ENCODE measurements around the gene RPL39L. TPM values are rescaled to one million over a fixed set of nuclear protein-coding genes. Genes with fewer than 3 reads are reported as not detected.
A peak's percentile ranks its signal among the peaks of the same experiment; 100 is the strongest.

The RPL39L gene
- total RNA-seq, 3 donors from 2014 or later: 1.4 to 5.8 (median 2.9) TPM

DNA sequence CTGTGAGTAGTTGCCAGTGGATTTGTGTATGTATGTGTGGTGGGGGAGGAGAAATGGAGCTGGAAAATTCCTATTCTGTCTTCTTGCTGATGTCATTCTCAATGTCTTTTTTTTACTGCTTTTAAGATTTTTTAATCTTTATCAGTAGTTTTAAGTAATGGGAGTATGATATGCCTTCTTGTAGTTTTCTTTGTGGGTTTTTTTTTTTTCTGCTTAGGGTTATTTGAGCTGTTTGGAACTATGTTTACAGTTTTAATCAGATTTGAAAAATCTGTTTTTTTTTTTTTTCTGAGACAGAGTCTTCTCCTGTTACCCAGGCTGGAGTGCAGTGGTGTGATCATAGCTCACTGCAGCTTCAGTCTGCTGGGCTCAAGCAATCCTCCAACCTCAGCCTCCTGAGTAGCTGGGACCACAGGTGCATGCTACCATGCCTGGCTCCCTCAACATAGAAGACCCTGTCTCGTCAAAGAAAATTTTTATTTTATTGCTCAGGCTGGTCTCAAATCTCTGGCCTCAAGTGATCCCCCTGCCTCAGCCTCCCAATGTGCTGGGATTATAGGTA lies 37.1 kb downstream of the RPL39L start:
- Histone ChIP-seq H3K4me3 (no peak overlapping the region), H3K4me1 (ENCODE audit: low read depth) (peaks cover 4% of the 10 kb centered on the region), H3K9me3 (no peaks in the 10 kb centered on the region), H3K36me3 (ENCODE audit: low read depth) (no peaks in the 10 kb centered on the region)
- TF ChIP-seq, protein P1, sequence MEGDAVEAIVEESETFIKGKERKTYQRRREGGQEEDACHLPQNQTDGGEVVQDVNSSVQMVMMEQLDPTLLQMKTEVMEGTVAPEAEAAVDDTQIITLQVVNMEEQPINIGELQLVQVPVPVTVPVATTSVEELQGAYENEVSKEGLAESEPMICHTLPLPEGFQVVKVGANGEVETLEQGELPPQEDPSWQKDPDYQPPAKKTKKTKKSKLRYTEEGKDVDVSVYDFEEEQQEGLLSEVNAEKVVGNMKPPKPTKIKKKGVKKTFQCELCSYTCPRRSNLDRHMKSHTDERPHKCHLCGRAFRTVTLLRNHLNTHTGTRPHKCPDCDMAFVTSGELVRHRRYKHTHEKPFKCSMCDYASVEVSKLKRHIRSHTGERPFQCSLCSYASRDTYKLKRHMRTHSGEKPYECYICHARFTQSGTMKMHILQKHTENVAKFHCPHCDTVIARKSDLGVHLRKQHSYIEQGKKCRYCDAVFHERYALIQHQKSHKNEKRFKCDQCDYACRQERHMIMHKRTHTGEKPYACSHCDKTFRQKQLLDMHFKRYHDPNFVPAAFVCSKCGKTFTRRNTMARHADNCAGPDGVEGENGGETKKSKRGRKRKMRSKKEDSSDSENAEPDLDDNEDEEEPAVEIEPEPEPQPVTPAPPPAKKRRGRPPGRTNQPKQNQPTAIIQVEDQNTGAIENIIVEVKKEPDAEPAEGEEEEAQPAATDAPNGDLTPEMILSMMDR (IDR thresholded peaks at IDR 0.05): no peak
- DNase-seq (no peak), ATAC-seq (no peak)
- intact Hi-C loops (cut with DNase I, micrococcal nuclease): no loop called here

DNA sequence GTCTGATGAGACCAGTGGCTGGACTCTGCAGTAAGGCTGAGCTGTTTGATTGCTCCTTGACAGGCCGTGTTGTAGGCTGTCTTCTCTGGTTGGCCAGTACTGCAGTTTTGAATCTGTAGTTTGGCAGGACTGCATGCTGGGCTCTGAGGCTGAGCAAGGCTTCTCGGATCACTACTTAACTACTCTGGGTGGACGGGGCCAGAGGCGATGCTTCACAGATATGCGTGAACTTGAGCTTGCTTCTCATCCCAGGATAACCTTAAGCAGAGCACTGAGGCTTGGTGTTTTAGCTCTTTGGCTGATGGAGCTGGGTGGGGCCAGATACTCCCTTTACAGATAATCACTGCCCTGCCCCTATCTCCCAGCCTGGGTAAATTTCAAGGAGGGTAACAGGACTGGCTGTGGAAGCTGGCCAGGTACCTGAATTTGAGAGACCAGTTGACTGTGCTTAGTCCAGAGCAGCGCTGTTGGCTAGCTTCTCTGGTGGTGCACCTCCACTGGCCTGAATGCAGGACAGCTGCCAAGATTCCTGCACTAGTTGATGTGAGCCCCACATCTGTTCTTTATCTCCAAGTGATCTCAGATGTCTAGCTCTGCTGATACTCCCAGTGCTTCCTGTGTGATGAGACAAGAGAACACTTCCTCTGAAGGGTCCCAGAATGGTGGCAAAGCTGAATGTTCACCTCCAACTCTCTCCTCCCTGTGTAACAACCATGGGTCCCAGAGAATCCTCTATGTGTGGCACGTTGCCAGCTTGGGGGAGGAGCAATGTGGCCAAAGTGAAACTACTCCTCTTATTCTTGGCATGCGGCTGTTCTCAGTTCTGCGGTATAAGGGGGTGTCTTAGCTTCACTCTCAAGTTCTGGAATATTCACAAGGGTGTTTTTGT lies 37.9 kb downstream of the RPL39L start:
- Histone ChIP-seq H3K36me3 (ENCODE audit: low read depth) (no peaks in the 10 kb centered on the region), H3K4me1 (ENCODE audit: low read depth) (peaks cover 4% of the 10 kb centered on the region), H3K9me3 (no peaks in the 10 kb centered on the region), H3K4me3 (no peak overlapping the region)
- peak; percentile 73 for ATAC-seq
- peak; percentile 61 to 74 (median 63) for DNase-seq
- TF ChIP-seq, protein P1 (IDR thresholded peaks at IDR 0.05): no peak
- intact Hi-C loops (cut with DNase I, micrococcal nuclease): no loop called here

DNA sequence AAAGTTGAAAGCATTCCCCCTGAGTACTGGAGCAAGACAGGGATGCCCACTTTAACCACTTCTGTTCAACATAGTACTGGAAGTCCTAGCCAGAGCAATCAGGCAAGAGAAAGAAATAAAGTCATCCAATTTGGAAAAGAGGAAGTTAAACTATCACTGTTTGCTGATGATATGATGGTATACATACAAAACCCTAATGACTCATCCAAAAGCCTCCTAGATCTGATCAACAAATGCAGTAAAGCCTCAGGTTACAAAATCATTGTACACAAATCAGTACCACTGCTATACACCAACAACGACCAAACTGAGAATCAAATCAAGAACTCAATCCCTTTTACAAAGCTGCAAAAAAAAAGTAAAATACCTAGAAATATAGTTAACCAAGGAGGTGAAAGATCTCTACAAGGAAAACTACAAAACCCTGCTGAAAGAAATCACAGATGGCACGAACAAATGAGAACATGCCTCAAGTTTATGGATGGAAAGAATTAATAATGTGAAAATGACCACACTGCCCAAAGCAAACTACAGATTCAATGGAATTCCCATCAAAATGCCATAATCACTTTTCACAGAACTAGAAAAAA lies 40.3 kb downstream of the RPL39L start:
- no peak overlapping the region for H3K4me3 ChIP-seq
- peaks cover 4% of the 10 kb centered on the region for H3K4me1 ChIP-seq (ENCODE audit: low read depth)
- H3K36me3 ChIP-seq (ENCODE audit: low read depth): no peaks in the 10 kb centered on the region
- ATAC-seq: no peak
- intact Hi-C loops (cut with DNase I, micrococcal nuclease): no loop called here
- TF ChIP-seq, protein P1 (IDR thresholded peaks at IDR 0.05): no peak
- DNase-seq: no peak
- no peaks in the 10 kb centered on the region for H3K9me3 ChIP-seq

DNA sequence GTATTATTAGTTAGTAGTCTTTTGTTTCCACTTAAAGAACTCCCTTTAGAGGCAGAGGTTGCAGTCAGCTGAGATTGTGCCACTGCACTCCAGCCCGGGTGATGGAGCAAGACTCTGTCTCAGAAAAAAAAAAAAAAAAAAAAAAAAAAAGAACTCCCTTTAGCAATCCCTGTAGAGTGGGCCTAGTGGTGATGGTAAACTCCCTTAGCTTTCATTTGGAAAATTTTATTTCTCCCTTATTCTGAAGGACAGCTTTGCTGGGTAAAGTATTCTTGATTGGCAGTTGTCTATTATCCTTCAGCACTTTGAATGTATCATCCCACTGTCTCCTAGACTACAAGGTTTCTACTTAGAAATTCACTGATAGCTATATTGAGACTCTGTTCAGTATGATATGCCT lies 46.0 kb downstream of the RPL39L start:
- DNase-seq (no peak), ATAC-seq (no peak)
- Histone ChIP-seq H3K4me3 (no peak overlapping the region), H3K36me3 (ENCODE audit: low read depth) (no peaks in the 10 kb centered on the region), H3K9me3 (peaks cover 9% of the 10 kb centered on the region), H3K4me1 (ENCODE audit: low read depth) (no peaks in the 10 kb centered on the region)
- TF ChIP-seq, protein P1 (IDR thresholded peaks at IDR 0.05): no peak
- intact Hi-C loops (cut with DNase I, micrococcal nuclease): no loop called here

DNA sequence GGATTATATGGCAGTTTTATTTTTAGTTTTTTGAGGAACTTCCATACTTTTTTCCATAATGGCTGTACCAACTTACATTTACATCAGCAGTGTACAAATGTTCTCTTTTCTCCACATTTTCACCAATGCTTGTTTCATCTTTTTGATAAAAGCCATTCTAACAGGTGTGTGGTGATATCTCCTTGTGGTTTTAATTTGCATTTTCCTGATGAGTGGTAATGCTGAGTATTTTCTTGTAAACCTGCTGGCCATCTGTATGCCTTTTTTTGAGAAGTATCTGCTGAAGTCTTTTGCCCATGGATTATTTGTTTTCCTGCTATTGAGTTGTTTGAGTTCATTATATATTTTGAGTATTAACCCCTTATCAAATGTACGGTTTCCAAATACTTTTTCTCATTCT lies 50.6 kb downstream of the RPL39L start:
- Histone ChIP-seq H3K4me3 (no peak overlapping the region), H3K9me3 (peaks cover 25% of the 10 kb centered on the region), H3K4me1 (ENCODE audit: low read depth) (no peaks in the 10 kb centered on the region), H3K36me3 (ENCODE audit: low read depth) (no peaks in the 10 kb centered on the region)
- TF ChIP-seq, protein P1 (IDR thresholded peaks at IDR 0.05): no peak
- no peak for ATAC-seq
- DNase-seq: no peak
- intact Hi-C loops (cut with DNase I, micrococcal nuclease): no loop called here
